ENCODE data around the gene SCLT1. TPM values are rescaled to one million over a fixed set of nuclear protein-coding genes. Genes with fewer than 3 reads are reported as not detected.

The SCLT1 gene
- polyA plus RNA-seq, 1 donor, result 8.2 TPM

DNA sequence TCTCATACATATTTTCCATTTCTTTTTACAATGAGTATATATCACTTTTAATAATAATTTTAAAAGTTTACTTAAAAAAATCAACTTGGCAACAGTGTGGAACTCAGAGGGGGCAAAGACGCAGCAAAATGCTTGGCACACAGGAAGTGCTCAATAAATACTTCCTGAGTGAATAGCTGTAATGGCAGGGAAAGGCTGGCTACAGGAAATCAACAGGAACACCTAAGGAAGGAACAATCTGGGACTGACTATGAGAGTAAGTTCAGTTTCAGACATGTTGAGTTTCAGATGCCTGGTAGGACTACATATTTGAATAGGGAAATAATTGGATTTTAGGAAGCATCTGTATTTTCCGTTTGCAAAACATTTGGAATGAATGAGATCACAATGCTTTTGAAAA, 137.6 kb downstream of the SCLT1 start:
- DNase-seq, result no peak

DNA sequence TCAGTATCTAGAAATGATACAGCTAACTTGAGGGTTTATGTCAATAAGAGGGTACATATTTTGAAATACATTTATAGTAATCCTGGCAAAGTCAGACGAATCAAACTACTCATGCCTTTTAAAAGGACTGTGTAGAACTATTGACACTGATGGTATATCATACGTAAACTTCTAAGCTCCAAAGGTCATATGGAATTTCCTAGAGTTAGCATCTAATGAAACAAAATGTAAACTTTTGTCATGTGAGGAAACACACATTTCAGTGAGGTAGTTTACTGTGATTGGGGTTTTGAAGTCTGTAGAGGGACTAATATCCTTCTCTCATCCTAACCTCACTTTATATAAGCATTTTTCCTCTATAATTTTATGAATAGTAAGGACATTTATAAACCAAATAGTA, 138.4 kb downstream of the SCLT1 start:
- DNase-seq, result no peak

DNA sequence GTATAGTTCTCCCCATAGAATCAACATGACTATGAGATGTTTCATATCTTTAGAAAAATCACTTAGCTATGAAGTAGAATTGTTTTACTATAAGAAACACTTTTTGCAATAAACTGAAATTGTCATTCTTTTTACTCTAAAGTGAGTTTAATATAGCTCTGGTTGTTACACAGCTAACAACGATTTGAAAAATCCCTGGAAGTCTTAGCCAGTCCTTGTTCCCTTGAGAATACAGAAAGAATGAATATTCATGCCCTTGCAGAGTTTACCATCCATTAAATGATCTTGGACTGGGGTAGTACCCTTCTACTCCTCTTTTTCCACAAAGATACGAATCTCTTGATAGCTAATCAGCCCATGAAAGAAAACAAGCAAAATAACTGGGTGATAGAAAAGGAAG, 142.0 kb downstream of the SCLT1 start:
- no peak for DNase-seq

DNA sequence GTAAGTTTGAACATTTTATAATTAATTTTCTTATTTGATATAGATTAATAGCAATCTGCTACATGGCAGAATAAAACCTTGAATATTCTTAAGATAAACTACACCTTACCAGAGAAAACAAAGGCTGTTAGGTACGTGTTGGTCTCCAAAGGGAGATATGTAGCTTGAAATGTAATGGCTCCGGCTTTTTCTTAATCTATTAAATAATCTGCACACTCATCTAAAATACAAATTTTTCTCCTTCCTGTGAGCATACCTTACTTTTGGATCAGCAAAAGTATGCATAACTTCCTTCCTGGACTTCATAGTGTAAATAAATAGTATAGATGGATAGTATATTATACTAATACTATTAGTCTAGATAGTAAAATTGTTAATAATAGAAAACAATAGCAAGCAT, 142.5 kb downstream of the SCLT1 start:
- DNase-seq, result no peak

DNA sequence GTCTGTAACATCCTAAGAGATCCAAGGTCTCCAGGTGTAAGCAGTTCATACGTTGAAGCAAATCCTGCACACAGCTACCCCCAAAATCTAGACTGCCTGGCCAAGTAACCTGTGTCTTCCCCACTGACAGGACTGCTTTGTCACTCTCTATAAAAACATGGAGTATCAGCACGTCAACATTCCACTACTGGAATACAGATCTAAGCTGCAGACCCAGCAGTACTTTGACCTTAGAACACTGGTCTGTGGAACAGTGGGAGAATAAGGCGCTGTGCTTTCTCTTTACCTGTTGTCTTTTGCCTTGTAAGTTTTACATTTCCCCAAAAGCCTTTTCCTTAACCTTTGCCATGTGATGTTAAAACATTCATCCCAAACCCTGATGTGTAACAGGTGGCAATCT, 146.4 kb downstream of the SCLT1 start:
- no peak for DNase-seq

DNA sequence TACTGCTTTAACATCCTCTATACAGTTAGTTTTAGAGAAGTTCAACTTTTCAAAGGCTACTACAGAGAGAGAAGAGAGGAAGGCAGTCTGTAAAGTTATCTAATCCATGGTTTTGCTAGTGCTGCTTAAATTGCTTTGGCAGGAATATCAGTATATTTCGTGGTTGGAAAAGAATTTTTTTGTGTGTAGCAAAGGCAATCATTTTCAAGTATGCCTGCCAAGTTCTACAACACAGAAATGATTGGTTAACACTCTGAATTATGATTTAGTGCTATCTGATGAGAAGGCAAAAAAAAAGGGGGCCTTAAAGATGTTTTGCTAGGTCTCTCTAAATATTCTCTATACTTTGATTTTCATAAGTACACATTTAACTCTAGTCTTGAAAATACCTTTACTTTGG, 150.7 kb downstream of the SCLT1 start:
- peak; percentile 22 for DNase-seq

DNA sequence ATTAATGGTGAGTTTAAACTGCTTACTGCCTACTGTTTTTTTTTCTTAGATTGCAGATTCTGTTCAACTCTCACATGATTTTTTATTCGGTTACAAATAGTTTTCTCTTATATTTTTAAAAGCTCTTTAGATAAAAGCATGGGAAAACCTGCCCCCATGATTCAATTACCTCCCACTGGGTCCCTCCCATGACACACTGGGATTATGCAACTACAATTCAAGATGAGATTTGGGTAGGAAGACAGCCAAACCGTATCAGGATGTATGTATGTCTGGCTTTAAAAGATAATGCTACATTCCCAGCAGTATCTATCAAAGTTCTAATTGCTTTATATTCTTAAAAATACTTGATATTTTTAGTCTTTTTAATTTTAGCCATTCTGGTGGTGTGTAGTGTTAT, 152.4 kb downstream of the SCLT1 start:
- DNase-seq, result no peak

DNA sequence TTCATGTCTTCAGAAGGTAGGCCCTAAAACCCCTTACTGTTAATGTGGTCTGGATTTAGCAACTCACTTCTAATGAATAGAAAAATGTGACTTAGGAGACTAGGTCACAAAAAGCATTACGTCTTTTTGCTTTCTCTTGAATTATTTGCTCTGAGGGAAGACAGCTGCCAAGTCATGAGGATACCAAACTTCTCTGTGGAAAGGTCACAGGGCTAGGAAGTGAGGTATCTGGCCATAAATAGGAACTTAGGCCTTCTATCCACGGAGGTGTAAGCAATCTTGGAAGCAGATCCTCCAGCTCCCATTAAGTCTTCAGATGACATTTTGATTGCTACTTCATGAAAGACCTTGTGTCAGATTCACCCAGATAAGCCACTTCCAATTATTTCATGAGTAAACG, 163.3 kb downstream of the SCLT1 start:
- no peak for DNase-seq

DNA sequence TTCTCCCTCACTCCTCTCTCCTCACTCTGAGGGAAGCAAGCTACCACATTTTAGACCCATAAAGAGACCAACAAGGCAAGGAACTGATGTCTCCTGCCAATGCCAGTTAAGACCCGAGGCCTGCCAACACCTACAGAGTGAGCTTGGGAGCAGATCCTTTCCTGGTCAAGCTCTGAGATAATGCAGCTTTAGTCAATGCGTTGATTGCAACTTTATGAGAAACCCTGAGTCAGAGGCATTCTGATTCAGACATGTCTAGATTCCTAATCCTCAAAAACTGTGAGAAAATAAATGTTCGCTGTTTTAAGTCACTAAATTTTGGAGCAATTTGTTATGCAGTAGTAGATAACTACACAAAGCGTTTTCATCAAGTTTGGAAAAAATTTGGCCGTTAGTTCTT, 168.4 kb downstream of the SCLT1 start:
- DNase-seq, result no peak

DNA sequence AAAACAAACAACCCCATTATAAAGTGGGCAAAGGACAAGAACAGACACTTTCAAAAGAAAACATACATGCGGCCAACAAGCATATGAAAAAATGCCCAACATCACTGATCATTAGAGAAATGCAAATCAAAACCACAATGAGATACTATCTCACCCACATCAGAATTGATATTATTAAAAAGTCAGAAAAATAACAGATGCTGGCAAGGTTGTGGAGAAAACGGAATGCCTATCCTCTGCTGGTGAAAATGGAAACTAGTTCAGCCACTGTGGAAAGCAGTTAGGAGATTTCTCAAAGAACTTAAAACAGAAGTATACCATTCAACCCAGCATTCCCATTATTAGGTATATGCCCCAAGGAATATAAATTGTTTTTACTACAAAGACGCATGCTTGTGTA, 171.4 kb downstream of the SCLT1 start:
- DNase-seq, result no peak

DNA sequence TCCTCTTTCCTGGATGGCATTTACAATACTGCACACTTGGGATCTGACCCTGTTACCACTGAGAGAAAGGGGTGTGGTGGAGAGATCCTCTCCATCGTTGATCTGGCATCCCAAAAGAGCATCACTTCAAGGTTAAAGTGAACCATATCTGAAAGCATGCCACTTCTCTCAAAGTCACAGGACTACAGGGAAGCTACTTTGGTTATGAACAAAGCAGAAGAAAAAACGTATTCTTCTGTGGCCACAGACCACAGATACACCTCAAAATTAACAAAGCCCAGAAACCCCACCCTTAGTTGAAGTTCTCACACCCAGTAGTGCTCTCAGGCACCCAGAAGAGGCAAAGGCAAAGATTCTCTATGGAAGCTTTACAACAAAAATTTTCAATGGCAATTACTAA, 175.6 kb downstream of the SCLT1 start:
- DNase-seq, result no peak

DNA sequence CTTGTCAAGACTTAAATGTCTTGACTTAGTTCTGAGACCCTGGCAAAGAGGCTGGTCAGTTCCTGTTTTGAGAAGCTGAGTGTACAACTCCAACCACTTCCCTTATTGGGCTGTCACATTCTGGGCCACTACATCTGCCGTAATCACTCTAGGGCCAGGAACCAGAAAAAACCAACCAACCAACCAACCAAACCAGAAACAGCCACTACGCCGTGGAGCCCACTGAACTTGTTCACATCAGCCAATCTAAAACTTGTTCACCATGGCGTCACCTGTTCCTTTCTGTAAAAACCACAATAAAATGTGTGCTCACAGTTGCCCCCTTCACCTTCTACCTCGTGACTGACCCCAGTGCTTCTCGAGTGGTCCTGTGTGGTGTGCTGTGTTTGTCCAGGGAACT, 176.5 kb downstream of the SCLT1 start:
- DNase-seq, result peak; percentile 31

DNA sequence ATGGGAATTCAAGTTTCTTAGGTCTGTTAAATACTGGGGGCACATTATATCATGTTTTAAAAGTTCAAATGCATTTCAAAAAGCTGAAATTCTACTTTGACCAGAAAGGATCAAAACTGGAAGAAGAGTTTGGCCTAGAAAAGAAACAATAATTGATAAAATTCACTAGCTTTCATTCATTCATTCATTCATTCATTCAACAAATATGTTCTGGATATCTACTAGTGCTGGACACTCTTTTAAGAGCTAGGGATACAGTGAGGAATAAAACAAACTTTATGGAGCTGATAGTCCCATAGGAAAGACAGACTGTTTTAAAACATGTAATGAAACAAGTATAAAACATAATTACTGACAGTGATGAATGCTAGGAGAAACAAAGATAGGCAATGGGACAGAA, 177.8 kb downstream of the SCLT1 start:
- DNase-seq, result no peak

DNA sequence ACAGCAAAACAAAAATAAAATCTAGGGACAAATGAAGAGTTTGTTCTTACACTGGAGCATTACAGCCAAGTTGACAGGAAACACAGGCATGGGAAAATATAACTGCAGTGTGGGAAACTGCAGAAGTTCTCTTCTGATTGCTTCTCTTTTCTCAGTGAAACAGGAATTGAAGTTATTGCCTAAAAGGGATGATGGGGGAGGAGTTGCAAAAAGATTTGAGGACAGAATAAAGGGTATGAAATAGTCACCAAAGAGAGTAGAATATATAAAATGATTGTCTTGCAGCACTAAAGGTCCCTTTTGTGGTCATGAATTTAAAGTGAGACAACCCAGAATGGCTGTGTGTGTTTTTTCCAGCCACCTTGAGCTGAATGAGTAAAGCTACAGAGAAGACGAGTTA, 180.1 kb downstream of the SCLT1 start:
- DNase-seq, result peak; percentile 10

DNA sequence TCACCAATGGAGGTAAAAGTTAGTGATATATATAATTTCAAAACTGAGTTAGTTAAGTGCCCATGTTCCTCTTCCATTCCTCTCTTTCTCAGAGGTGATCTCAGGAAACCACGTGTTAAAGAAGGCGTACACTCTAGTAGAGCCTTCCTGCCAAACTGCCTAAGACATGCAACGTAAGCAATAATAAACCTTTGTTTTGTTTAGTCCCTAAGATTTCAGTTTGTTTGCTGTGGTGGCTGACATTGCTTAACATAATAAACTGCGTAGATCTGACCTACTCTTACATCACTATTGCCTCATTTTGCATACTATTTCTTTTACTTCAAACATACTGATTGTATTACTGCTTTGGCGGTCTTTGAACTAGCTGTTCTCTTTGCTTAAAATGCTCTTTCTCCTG, 184.6 kb downstream of the SCLT1 start:
- DNase-seq, result no peak

DNA sequence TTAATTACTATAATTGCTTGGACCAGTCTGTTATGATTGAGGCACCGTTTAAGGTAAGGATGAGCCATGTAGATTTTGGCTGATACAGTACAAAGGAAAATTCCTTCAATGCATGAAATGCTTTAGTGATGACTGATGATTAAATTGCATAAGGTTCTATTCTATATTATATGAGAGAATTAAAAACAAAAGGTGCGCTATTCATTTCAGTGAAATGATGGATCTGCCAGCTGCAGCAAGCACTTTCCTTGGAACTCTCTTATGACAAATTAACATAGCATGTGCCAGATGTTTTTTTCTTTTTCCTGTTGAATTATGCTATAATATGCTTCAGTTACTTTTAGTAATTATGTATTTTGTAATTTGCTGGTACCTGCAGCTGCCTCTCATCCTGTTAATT, 185.4 kb downstream of the SCLT1 start:
- DNase-seq, result no peak

DNA sequence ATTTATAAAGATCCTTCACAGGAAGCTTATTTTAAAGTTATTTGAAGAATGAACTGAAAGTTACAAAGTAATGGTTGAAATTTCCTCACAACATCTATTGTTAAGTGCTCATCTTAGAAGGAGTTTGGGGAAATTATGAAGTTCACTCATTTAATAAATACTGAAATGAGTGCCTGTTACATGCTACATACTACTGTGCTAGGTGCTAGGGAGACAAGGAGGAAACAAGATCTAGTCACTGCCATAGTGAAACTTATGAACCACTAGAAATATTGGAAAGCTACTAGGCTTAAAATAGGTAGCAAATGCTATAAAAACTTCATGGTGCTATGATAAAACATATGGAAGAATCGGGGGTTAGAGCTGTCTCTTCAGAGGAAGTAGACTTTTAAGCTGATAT, 186.8 kb downstream of the SCLT1 start:
- DNase-seq, result no peak

DNA sequence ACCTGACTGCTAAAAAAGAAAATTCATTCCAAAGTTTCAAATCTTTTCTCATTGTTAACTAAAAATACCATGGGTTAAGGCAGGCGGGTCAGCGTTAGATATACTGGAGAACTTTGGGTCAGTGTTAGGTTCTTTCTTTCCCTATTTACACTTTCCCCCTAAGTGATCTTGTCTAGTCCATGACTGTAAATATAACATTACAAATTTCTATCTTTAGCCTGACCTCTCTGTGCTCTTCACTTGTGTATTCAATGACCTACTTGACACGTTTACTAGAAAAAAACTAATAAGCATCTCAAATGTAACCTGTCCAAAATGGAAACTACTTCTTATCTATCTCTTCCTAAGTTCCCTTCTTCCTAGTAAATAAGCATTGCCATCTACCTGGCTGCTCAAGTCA, 188.5 kb downstream of the SCLT1 start:
- DNase-seq, result no peak

DNA sequence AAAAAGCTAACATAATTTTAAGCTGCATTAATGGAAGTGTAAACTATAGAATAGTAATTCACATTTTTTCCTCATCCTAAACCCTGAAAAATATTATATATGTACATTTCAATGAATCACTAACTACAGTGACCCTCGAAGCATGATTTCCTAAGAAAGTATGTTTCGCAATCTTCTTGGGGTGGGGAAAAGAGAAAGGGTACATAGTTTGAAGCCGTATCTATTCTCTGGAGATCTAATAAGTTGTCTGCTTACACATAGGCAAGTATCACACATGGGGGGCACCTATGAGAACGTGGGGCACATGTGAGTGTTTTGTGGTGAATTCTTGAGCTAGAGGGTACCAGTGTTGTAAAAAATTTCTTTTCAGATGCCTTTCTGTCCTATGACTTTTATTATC, 212.7 kb downstream of the SCLT1 start:
- DNase-seq, result no peak

DNA sequence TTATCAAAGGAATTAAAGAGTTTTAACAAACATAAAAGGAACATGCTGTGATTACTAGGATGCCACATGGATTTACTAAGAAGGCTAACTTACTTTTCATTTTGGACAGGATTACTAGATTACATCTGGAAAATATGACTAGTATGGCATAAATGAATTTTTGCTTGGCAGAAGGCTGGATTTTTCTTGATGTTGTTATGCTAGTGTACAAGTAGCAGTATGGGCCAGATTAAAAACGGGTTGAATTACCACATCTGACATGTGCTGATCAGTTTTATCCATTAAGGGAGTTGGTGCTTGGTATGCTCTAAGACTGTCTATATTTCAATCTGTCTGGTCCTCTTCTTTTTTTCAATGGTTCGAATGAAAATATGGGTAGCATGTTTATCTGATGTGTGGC, 213.4 kb downstream of the SCLT1 start:
- DNase-seq, result no peak

DNA sequence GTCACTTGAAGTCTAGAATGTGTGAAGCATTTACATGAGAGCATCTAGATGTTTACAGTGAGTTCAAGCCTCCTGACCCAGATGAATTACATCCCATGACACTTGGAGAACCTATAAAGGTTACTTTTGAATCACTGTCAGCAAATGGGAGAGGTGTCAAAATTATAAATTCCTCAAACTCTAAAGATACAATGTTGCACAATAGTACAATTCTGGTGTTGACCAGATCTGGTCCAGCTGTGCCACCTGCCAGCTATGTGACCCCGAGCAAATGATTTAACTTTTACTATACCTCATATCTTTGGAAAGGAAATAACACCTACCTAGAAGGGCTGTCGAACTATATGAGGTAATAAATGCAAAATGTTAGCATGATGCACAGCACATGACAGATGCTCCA, 214.1 kb downstream of the SCLT1 start:
- DNase-seq, result no peak

DNA sequence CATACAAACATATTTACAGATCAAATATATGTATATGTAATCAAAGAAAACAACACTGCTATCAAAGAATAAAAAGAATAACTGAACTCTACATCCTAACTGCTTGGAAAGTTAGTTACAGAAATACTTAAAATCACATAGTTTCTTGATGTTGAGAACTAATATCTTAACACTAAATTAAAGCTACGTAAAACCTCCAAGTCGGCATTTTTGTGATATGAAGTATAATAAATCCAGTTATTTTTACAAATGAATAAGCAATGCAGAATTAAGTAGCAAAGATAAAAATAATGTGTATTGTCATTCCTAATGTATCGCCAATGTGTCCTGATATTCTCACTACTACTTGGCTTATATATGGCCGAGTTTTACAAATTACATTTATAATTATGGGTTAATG, 215.4 kb downstream of the SCLT1 start:
- DNase-seq, result no peak

DNA sequence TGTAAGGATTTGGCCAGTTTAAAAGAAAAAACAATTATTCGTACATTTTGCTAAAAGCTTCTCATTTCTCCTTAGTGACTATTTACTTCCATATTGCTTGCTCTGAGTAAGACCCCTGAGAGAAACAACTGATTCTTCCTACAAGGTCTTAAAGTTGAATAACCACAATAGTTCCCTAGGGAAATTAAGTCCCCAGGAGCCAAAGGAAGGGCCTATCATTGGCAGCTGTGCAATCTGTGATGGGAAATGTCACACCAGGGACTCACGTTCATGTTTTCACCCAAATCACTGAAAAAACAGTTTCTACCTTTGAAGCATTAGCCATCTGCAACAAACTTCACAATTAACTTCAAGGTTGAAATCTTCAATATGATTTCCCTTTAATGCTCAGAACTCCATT, 217.1 kb downstream of the SCLT1 start:
- no peak for DNase-seq

DNA sequence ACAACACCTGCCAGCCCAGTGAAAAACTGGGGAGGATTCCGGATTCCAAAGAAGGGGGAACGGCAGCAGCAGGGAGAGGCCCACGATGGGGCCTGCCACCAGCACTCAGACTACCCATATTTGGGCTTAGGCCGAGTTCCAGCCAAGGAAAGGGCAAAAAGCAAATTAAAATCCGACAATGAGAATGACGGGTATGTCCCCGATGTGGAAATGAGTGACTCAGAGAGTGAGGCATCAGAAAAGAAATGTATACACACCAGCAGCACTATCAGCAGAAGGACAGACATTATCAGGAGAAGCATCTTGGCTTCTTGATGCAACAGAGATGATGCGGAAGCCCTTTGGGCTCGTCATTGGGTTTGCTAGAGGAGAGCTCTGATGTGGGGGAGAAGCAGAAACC, 221.4 kb downstream of the SCLT1 start:
- DNase-seq, result no peak

DNA sequence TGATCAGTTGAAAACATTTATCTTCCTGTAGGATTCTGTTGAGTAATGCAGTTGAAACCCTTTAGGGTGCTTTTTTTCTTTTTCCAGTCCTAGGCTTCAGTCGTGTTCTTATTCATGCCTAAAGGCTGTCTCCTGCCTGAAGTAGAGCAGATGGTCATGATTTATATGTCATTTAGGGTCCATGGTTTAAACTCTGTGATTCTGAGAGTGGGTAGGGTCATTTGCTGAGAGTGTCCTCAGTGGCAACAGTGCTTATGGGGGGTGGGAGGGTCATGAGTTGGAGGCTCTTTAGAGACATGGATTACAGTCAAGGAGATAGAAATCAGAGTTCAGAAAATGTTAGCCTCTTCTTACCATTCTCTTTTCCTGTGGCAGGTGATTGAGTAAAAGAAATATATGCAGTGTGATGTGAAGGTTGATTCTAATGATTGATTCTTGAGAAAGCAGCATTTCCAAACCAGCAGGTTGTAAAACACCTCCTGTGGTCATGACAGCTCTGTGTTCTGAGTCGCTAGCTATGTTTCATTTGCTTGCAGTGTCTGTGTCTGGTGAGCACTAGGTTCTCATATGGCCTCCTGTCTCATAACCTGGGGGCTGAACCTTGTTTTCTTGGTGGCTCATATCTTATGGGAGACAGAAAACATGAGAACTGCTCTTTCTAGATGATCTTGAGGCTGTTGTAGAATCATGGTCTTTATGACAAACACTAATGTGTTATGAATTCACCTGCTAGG, 223.4 kb downstream of the SCLT1 start:
- no peak for DNase-seq

All from hindlimb muscle (tissue), 1 donor.